GM04504 (cell line): Measurements from ENCODE around the gene VPS33A.
"Not testable (repeated sequence)": the region's sequence is repeated elsewhere in the genome, so short reads cannot be mapped to it uniquely, and the experiment has no call there.

Experiments used
- DNase-seq: peaks from one replicate; pipeline ENCODE4 v3.0.0-alpha.2; 2012; ENCODE audit warnings: low read depth

The VPS33A gene

DNA sequence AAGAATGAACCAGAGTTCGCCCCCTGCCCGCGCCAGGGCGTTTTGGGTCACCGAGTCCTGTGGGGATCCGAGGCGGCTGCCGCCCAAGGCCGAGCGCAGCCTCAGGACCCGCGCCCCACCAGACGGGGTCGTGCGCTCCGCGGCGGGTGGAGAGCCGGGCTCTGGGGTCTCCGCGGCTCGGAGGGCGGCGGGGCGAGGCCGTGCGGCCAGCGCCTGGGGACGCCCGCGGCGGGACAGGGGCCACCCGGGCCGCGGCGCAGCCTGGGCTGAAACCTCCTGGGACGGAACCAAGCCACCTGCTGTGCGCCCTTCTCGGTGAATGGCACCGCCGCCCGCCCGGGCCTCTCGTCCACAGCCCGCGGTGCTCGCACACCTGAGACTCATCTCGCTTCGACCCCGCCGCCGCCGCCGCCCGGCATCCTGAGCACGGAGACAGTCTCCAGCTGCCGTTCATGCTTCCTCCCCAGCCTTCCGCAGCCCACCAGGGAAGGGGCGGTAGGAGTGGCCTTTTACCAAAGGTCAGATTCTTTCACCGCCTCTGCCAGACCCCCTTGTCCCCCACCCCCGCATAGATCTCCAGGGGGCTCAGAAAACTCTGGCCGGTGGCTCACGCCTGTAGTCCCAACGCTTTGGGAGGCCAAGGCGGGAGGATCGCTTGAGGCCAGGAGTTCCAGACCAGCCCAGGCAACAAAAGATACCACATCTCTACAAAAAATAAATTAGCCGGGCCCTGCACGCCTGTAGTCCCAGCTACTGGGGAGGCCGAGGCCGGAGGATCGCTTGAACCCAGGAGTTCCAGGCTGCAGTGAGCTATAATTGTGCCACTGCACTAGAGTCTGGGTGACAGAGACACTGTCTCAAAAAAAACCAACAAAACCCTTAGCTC, 61.9 kb downstream of the VPS33A start:
- no peak for DNase-seq

DNA sequence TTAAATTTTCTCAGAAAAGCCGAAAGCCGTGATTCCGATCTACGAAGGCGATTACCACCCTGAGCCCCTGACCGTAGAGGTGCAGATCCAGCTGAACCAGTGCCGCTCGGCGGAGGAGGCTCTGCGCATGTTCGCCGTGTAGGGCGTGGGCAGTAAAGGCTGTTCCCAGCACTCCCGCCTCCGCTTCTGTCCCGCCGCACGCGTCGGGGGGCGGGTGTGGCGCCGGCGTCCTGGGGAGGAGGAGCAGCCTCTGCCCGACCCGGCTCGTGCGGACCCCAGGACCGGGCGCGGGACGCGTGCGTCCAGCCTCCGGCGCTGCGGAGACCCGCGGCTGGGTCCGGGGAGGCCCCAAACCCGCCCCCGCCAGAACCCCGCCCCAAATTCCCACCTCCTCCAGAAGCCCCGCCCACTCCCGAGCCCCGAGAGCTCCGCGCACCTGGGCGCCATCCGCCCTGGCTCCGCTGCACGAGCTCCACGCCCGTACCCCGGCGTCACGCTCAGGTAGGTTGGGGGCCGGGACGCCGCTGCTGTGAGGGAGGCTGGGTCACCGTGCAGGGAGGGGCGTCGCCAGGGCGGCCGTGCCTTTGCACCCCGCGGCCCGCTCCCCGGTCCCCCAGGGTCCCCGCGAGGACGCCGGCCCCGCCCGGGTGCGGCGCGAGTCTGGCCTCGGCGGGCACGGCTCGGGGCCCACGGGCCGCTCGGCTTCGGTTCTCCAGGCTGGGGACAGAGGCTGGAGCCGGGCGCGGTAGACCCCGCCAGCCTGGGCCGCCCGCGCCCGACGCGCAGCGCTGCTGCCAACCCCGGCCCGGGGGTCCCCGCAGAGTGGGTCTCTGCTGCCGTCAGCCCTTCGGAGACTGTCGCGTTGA, 62.8 kb downstream of the VPS33A start, which contains the start of gene B3GNT4:
B3GNT4 (plus strand) TSS at position 409 of the 866 bp plus-strand sequence. CDS start 910 bp downstream, outside the sequence.
- DNase-seq, result no peak

DNA sequence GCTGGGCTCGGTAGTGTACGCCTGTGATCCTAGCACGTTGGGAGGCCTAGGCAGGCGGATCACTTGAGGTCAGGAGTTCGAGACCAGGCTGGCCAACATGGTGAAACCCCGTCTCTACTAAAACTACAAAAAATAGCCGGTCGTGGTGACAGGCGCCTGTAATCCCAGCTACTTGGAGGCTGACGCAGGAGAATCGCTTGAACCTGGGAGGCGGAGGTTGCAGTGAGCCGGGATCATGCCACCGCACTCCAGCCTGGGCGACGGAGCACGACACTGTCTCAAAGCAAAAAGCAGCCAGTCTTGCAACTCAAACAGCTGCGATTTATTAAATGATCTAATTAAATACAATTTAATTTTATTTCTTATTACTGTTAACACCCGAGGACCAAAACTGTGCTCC, 63.5 kb downstream of the VPS33A start:
- not testable (repeated sequence) for DNase-seq

DNA sequence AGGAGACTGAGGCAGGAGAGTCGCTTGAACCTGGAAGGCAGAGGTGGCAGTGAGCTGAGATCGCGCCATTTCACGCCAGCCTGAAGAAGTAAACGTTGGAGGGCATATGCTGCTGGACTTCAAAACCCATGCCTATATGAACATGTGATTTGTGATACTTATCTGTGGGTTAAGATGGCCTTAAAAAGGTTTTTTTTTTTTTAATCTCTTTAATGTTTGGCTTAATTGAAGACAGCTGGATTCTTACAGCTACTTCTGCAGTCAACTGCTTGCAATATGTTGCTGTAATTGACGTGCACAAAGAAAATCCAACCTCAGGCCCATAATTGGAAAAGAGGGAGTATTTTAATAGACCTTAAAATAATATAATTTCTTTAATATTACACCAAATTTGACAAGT, 64.3 kb downstream of the VPS33A start:
- DNase-seq, result no peak

DNA sequence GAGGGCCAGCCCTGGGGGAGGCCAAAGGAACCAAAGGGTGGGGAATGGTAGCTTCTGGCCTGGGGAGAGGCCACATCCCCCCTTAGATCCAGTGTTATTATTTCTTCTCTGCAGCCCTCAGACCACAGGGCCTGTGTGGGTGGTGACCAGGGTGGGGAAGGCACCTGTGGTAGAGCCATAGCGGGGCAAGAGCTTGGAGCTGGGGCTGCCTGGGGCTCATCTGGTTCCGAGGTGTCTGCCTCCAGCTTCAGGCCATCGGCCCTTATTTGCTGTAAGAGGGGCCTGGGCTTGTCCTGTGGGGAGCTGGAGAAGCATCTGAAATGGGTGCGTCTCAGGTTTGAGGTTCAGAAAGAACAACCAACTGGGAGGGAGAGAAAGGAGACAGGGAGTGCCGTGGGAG, 64.9 kb downstream of the VPS33A start:
- DNase-seq, result no peak

DNA sequence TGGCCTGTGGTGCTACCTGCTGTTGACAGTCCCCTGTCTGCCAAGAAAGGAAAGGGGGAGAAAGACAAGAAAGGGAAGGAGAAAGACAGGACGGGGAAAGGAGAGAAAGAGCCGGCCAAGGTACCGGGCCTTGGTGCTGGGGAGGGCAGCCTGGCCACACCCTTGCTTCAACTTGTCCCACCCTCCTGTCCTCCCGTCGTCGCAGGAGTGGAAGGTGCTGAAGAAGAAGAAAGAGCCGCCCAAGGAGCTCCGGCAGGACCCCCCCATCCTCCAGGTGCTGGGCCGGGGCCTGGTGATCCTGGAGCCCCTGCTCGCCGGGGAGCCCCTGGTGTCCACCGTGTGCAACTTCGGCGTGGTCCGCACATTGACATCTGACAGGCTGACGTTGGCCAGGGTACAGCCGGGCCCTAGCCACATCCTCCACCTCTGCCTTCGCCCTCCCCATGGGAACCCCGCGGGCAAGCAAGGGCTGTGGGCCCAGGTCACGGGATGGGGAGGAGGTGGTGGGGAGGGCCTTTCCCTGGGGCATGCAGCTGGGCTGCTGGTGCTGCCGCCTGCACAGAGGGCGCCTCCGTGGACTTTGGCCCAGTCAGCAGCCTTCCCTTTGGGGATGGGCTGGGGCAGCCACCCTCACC, 65.6 kb downstream of the VPS33A start:
- DNase-seq, result no peak

DNA sequence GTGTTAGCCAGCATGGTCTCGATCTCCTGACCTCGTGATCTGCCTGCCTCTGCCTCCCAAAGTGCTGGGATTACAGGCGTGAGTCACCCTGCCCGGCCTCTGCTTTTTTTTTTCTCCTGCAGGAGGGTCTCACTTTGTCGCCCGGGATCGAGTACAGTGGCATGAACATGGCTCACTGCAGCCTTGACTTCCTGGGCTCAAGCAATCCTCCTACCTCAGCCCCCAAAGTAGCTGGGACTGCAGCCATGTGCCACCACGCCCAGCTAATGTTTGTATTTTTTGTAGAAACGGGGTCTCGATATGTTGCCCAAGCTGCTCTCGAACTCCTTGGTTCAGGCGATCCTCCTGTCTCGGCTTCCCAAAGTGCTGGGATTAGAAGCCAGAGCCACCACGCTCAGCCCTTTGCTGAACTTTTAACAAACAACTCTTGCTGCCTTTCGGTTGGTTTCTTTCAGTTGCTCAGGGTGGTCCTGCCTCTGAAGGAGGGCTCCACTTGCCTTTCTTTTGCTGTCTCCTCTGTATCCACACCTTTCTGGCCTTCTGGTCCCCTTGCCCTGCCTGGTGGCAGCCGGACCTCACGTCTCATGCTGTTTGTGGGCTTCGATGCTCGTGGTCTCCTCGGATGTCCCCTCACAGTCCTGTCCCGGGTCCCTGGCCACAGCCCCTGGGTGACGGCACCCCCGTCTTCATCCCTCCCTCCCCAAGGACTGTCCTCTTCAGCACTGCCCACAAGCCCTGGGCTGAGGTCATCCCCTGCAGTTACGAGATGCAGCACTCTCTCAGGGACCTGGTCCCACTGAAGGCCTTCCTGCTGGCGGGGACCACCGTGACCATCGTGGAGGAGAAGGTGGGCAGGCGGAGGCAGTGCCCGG, 66.6 kb downstream of the VPS33A start:
- DNase-seq, result no peak

DNA sequence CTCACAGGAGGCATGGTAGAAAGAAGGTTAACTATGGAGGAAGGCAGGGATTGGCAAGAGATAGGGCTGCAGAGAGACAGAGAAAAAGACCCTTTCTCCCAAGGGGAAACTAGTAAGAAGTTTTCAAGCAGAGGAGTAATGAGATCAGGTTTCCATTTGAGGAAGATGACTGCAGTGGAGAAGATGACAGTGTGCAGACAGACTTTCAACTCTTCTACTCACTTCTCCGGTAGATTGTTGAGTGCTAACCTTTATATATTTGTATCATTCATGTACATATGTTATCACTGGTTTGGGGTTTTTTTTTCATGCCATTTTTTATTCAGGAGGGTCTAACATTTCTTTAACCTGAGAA, 68.7 kb downstream of the VPS33A start:
- DNase-seq, result no peak

DNA sequence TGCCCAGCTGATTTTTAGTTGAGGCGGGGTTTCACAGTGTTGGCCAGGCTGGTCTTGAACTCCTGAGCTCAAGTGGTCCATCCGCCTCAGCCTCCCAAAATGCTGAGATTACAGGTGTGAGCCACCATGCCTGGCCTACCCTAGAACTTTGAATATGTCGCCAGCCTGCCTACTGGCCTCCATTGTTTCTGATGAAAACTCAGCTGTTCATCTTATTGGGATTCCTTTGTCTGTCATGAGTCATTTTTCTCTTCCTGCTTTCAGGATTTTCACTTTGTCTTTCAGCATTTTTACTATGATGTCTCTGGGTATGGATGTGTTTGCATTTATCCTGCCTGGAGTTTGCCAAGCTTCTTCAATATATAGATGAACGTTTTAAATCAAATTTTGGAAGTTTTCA, 70.9 kb downstream of the VPS33A start:
- DNase-seq, result no peak

DNA sequence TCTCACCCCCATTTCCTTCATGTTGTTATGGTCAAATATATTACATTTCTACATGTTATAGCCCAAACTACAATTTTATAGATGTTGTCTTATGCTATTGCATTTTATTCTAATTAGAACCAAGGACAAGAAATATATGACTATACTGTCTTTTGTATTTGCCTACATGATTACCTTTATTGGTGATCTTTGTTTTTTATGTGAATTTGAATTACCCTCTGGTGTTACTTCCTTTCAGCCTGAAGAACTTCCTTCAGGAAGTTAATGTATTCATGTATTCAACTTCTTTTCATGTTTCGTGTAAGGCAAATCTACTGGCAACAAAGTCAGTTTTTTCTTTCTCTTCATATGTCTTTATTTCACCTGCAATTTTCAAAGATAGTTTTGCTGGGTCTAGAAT, 71.5 kb downstream of the VPS33A start:
- DNase-seq, result no peak

DNA sequence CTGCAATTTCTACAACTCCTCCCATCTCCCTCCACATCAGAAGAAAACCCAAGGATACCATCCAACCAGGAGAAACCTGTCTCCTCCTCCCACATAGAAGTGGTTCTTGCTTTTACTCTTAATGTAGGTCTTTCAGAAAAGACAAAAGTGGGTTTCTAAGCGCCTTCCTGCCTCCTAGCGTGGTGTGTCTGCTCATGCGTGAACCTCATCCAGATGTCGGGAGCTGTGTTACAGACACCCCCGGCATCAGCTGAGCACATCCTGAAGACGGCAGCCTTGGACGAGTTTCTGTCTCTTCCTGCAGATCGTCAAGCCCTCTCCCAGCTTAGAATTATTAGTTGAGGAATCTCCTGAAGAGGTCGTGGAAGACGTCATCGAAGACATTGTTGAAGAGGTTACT, 73.9 kb downstream of the VPS33A start:
- no peak for DNase-seq

DNA sequence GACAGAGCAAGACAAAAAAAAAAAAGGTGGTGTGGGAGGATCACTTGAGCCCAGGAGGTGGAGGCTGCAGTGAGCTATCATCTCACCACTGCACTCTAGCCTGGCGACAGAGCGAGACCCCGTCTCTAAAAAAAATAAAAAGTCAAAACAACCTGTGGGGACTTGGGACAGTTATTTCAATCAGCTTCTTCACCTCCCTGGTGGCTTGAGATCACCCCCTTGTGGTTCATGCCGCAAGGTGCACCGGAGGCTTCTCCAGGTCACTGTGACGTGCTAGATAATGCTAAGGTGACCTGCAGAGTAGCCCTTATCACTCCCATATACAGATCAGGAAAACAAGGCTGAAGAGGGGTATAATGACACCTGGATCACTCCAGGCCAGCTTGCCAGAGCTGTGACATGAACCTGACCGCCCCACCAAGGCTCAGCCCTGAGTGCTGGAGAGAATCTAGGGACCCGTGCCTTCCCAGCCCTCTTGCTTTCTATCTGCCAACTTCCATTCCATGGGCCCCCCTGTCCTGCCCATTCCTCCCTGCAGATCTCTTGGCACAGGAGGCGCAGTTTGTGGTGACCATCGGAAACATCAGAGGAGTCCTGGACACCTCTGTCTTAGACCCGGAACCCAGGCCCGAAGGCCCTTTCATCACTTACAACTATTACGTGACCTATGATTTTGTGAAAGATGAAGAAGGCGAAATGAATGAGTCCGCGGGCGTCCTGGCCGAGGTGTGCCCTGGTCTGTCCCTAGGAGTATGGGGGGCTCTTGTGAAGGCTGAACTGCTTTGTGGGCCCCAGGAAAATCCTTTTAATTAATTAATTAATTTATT, 75.2 kb downstream of the VPS33A start:
- DNase-seq, result no peak

DNA sequence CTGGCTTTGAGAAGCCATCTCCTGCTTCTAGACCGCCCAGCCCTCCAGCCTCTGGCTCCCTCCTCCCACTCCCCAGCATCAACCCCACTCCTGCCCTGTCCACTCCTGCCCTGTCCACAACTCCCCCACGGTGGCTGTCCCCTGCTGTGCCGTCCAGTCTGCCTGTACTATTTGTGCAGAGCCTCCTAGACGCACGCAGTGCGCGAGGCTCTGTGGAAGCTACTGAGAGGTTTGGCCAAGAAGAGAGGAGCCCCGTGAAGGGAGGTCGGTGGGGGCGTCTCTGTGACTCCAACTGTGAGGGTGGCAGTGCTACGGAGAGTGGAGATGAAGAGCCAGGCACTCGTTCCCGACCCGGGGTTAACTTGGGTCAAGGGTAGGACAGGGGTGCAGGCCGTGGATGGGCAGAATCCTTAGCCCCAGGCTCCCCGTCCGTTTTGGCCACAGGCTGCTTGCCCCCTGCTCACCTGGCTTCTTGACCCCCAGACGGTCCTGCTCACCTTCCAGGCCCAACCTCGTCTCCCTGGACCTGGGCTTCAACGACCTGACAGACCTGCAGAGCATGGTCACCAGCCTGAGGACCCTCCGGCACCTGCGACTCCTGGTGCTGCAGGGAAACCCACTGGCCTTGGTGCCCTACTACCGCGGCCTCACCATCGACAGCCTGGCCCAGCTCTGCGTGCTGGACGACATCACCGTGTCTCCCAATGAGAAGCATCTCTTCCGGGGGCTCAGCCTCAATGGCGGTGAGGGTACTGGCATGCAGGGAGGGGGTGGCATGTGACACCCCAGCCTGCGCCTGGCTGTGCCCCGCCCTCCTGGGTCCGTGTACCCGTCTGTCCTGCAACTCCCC, 76.4 kb downstream of the VPS33A start:
- DNase-seq, result no peak

DNA sequence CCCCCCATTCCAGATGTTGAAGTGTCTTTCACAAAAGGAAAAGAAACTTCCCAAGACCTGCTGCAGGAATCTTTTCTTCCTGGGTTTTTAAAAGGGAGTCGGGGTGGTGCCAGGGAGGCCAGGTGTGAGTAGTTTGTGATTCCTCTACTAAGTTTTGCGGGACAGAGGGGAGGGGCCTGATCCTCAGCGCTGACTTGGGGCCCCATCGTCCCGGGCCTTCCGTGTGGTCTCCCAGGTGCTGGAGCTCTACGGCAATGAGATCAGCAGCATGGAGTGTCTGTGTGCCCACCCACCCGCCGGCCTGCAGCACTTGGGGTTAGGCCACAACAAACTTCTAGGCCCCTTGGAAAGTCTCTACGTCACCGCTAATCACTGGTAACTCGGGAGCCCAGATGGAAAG, 78.8 kb downstream of the VPS33A start:
- DNase-seq, result no peak

DNA sequence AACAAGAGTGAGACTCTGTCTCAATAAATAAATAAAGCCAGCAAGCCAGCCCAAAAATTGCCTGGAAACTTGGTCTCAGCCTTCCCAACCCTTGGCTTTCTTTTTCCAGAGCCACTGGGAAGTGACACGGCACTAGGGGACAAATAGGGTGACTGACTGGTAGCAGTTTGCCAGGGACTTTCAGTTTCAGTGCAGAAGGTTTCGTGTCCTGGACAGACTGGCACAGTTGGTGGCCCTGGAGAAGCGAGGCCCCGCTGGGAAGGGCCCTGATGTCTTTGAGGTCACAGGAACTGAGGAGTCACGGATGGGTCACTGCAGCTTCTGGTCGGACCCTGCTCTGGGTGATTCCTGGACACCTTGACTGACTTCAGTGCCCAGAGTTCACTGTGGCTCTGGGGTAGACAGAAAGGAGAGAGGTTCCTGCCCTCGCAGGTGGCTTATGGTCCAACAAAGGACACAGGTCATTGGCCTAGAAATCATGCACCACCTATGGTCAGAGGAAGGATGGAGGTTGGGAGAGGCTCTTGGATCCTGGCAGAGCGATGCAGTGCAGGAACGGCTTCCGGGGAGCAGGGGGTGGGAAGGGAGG, 80.7 kb downstream of the VPS33A start:
- no peak for DNase-seq

DNA sequence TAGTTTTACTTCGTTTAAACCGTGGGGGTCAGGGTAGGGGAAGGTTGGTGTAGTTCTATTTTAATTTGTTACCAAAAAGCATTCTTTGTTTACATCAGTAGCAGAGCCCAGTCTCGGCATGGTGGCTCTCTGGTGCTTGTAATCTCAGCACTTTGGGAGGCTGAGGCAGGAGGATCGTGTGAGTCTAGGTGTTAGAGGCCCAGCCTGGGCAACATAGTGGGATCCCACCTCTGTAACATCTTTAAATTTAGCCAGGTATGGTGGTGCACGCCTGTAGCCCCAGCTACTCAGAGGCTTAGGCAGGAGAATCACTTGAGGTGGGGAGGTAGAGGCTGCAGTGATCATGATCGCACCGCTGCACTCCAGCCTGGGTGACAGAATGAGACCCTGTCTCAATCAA, 81.2 kb downstream of the VPS33A start:
- DNase-seq, result no peak

DNA sequence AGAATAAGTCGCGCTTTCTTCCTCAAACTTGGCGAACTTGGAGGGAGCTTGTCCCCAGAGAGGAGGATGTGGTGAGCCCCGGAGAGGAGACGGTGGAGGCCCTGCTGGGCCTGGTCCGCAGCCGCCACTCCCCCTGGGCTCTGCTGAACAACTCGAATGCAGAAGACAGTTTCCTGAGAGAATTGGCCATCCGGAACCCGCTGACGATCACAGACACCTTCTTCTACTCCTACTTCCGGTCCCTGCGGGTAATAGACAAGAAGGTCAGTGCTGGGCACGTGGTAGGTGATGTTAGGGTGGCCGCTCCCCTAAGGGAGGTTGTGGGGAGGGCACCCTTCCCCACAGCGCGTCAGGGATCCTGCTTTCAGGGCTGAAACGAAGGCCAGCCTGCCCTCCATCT, 81.8 kb downstream of the VPS33A start:
- no peak for DNase-seq

DNA sequence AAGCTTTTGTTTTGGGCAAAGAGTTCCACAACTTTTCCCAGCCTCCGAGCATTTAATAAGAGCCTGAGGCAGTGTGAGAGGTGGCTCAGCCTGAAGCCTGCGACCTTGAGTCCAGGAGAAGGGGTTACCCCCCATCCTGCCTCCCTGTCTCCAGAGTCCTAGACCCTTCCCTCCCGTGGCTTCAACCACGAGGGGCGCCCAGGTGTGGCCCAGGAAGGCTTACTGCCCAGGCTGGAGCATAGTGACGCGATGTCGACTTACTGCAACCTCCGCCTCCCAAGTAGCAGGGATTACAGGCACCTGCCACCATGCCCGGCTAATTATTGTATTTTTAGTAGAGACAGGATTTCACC, 82.7 kb downstream of the VPS33A start:
- no peak for DNase-seq

DNA sequence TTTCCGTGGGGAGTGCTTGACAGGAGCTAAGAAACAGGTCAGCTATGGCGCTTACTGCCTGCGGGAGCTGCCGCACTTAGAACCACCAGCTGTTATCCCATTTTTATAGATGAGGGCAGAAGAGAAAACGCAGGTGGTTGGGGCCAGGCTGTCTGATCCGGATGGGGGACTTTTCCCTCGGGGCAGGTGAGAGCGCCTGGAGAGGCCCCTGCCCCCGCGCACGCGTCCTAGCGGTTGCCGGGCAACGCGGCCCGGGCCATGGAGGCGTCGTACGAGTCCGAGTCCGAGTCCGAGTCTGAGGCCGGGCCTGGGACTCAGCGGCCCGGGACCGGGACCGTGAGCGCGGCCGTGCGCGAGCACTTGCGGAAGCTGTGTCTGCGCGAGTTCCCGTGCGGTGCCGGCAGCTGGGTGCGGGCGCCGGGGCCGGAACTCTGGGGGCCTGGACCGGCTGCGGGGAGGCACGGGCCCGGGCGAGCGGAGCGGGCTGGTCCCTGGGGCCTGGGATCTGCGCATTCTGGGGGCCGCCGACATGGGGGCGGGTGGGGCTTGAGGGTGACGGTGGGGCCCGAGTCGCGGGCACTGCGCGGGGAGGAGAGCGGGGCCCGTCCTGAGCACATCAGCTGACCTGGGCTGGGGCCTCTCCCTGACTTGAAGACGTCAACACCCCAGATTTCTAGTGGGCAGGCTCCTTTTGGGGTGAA, 83.3 kb downstream of the VPS33A start, which contains the start of gene LRRC43:
LRRC43 (plus strand) TSS at position 237 of the 701 bp plus-strand sequence; CDS start at position 259, 22 bp downstream.
- no peak for DNase-seq
